ENCODE measurements around the gene KIRREL3.

The KIRREL3 gene

DNA sequence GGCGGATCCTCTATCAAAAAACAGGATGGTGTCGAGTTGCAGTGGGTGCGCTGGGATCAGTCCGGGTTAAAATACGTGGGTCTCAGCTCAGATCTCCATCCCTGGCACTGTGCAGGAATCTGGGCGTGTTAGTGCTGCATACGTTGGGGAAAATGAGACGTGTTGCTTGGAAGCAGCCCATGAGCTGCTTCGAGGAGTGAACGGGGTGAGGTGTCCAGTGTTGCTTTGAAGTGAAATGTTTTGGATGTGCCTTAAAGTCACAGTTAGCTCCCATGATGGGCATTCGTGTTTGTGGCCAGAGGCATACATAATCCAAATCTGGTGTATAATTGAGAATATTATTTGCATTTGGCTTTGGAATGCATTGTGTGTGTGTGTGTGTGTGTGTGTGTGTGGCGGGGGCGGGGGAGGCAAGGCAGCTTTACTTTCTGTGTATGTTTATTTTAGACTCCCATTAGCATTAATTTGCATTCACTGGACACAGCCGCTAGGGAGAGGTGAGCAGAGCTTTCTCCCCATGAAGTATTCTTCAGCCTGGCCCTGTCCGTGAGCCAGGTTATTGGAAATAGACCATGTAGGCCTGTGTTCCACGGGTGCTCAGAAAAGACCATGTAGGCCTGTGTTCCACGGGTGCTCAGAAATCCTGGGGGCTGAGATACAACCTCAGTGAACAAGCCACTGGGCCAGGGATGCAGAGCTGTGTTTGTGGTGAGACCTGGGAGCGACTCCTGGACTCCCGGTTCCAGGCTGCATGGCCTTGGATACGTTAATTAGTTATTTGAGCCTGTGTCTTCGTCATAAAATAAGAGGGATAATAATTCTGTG is 510.5 kb downstream of the KIRREL3 start:
- DNase-seq (ENCODE audit: low read depth, low spot score), result no peak

DNA sequence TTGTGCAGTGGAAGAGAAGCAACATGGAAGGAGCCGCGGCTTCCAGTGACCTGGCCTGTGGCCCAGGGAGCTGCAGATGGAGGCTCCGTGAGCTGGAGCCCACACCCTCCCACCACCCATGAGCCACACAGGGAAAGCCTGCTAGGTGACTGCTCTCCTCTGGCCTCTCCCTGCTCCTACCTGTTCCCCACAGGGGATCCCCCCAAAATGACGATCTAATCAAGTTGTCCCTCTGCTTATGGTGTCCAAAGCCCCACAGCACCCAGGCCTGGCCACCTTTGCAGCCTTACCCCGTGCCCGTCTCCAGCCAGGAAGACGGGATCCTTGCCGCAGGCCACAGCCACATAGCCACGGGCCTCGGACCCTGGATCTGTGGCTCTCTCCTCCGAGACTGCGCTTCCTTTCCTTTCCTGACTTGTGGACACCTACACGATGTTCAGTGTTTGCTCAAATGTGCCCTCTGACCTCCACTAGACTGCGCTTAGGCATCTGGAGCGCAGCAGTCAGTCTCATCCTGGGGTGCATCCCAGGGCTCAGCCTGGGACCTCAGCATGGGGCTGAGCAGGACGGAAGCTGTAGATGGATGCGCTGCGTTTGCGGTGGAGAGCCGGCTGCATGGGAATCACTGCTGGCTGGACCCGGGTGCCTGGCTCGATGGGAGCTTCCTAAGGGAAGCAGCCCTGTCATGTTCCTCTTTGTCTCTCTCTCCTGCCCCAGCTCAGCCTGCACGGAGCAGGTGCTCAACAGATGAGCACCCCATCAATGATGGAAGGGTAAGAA is 511.8 kb downstream of the KIRREL3 start:
- no peak for DNase-seq (ENCODE audit: low read depth, low spot score)

DNA sequence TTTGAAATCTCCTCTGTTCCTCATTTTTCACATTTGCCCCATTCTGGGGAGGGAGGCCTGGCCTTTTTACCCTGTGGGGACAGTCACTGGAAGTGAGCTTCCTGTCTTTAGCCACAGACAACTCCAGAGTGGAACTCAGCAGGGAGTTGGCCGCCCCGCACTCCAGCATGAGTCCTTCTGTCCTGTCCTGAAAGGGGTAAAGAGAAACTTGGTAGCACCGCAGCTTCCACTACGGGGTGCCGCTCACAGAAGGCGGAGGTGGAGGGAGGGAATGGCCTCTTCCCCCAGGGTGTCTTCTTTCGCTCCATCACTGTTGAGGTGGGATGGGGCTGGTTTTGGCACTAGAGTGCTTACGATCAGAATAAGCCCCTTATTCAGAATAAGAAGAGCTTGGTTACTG is 512.9 kb downstream of the KIRREL3 start:
- DNase-seq (ENCODE audit: low read depth, low spot score), result no peak

DNA sequence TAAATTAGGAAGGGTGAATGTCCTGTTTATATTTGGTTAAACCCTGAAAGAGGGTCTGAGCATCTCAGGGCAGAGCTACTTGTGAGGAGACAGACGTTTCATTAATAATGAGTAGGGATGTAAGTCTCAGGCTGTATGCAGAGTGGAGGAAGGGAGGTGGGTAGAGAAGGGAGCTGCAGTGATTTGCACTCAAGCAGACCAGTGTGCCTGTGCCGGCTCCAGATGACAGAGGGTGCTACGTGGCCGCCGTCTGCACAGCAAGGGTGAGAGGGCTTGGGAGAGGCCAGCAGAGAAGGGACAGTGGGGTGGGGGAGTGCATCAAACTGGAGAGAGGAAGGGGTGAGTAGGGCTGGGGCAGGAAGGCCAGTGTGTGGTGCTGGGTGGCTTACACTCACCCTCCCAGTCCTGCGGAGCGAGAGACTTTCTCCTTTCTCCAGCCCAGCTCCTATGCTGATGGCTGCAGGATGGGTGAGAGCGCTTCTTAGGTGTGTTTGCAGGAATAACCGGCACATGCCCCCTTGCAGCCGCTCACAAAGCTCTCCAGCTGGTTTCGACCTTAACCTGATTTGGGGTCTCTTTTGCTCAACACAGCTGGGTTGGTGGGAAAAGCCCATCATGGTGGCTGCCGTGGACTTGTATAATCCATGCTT is 514.5 kb downstream of the KIRREL3 start:
- DNase-seq (ENCODE audit: low read depth, low spot score), result no peak

DNA sequence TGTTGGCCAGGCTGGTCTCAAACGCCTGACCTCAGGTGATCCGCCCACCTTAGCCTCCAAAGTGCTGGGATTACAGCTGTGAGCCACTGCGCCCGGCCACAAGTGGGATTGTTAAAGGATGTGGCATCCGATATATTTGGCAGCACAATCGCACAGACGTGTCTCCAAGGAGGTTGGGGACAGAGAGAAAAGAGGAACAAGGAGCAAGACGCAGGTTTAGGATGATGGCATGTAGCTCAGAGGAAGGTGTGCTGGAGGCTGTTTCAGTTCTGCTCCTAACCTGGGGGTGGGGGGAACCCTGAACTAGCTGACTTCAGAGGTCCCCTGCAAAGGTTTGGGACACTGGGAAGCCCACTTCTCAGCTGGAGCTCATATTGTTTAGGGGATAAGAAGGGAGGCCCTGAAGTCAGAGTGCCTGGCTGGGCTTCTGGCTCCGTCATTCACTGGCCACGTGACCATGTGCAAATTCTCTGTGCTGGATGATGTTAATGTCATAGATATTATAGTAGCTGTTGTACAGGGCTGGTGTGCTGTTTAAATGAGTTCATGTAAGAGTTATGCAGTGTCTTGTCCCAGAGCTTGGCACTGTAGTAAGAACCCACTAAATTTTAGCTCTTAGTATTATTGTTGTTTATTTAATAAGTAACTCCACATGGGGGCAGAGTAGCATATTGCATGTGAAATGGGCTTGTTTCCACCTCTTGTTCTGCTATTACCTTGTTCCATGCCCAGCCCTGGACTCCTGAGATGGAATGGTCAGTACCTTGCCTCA is 515.4 kb downstream of the KIRREL3 start:
- DNase-seq (ENCODE audit: low read depth, low spot score), result no peak

DNA sequence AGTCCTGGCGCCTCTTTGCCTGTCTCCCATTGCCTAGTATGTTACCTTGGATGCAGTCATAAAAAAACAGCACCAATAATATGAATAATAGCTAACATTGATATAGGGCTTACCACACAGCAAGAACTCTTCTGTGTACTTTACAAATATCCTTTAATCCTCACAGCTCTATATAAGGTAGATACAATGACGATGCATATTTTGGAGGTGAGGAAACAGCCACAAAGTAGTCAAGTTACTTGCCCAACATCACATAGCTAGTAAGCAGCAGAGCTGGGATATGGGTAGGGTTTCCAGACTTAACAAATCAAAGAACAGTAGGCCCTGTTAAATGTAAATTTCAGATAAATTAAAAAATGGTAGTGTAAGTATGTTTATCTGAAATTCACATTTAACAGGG is 516.3 kb downstream of the KIRREL3 start:
- no peak for DNase-seq (ENCODE audit: low read depth, low spot score)

DNA sequence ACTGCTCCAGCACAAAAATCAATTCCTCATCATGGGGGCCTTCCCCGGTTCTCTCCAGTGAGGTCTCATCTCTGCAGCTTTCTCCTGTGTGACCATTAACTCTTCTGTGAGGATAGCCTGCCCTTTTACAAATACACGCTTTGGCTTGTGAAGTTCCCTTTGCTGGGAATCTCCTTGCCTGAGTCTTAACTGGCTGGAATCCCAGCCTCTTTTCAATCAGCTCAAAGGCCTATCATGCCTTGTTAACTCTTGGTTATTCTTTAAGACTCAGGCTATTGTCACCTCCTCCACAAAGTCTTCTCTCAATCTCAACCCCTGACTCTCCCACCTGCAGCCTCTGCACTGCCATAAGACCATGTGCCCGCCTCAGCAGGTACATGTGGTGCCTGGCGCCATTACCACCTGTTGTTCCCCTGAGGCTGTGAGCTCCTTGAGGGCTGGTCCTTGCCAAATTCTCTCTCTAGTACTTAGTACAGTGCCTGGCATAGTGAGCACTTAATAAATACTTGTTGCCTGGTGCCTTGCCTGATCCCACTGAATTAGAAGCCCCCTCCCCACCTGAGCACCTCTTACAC is 516.9 kb downstream of the KIRREL3 start:
- no peak for DNase-seq (ENCODE audit: low read depth, low spot score)

DNA sequence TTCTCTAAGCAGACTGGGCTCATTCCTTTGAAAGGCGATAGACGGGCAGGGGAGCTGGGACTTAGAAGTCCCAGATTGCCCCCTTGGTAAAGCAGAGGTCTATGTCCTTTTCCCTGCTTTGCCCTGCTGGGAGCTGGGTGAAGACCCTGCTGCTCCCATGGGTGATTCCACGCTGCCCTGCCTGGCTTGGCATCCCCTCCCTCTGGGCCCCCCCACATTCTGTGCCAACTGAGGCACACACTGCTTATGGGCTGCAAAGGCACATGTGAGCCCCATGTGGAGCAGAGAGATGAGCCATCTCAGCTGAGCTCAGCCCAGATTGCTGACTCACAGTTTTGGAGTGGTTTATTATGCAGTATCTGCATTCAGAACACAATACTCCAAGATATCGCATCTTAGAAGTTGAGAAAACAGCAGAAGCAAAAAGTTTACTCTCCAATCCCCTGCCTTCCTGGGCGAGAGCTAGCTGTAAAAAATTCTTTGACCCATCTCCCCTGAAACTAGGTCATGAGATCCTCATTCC is 517.9 kb downstream of the KIRREL3 start:
- no peak for DNase-seq (ENCODE audit: low read depth, low spot score)

DNA sequence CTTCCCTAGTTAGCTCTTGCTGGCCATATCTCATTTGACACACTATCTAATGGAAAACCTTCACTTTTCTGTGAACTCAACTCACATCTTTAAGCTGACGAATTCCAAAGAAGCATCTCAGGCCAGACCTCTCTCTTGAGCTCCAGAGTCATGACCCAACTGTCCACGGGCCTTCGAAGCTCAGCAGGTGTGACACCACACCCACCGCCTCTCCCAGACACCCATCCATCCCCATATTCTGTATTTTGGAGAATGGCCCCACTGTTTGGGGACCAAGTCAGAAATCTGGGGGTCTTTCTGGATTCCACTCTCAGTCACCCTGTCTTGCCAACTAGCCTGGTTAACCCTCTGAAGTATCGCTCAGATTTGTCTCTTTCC is 519.3 kb downstream of the KIRREL3 start:
- DNase-seq (ENCODE audit: low read depth, low spot score), result no peak

DNA sequence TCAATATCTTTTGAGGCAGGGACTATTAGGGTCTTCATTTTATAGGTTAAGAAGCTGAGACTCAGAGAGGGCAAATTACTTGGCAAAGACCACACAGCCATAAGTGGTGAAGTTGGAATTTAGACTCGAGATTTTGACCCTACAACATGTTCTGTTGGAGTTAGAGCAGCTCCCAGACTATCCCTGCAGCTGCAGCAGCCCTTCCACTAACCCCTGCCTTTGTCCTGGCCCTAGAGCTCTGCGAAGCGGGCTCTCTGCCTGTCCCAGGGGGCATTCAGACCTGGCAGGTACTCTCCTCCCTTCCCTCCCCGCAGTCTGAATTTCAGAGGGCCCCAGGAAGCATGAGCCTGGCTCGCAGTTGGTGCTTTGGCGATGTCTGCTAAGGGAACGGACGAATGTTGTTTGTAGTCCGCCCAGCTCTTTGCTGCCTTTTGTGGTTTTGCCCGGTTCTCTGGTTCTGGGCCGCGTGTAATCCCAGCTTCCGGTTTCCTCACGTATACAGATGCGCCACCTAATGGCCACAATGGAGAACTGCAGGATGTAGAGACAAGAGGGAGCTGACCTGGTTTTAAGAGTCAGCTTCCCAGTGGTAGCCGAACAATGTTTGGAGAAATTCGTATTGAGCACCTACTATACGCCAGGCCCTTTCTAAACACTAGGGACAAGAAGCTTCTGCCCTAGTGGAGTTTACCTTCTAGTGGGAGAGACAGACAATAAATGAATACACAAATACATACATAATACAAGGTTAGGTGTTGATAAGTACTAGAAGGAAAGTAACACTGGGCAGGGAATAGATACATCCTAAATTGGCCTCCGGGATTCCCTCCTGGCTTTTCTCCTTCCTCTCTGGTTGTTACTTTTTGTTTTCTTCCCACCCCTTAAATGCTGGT is 519.9 kb downstream of the KIRREL3 start:
- DNase-seq (ENCODE audit: low read depth, low spot score), result peak; percentile 86

DNA sequence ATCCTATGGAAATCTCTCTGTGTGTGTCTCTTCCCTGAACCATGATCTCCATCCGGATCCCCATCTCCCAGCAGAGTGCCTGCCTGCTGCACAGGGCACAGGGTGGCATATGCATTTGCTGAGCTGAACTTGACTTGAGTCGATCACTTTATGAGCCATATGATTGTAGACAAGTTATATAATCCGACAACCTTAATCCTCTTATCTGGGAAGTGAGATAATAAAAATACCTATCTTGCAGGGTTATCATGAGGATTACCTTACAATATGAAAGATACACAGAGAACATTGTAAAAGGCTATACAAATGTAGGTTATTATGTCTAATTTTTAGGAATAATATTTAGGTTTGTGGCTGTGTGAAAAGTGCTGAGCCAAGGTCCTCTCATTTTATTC is 520.6 kb downstream of the KIRREL3 start:
- no peak for DNase-seq (ENCODE audit: low read depth, low spot score)

DNA sequence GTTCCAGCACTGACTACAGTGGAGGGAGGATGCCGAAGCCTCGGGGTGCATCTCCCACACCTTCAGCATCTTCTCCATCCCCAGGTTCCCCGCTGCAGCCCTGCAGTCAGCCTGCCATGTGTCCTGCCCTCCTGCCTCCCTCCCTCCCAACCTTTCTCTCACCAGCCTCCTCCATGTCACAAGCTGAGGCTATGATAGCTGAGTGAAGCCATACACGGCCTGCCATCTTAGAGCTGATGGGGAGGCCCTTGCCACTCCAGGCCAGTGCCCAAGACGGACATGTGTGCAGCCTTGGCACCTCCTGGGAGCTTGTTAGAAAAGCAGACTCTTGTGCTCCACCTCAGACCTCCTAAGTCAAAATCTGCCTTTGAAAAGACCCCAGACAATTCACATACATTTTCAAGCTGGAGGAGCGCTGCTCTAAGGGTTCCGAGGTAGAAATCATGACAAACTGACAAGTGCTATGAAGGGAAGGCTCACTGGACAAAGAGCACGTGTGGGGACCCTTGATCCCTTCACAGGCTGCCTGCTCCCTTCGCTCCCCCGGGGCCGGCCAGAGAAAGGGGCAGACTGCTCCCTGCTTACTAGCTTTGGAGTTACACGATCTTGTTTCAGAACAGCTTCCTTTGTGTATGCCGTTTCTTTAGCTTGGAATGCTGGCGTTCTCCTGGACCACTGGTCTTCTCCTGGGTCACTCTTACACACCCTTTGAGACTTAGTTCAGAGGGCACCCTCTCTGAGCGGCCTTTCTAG is 521.2 kb downstream of the KIRREL3 start:
- no peak for DNase-seq (ENCODE audit: low read depth, low spot score)

DNA sequence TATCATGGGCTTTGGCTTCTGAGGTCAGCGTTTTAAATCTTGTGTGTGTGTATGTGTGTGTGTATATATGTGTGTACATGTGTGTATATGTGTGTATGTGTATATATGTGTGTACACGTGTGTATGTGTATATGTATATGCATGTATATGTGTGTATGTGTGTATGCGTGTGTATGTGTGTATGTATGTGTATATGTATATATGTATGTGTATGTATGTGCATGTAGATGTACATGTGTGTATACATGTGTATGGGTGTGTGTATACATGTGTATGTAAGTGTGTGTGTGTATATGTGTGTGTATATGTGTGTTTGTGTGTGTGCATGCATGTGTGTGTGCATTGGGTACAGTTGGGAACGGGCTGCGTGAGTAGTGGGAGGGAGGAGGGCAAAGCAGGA is 522.1 kb downstream of the KIRREL3 start:
- no peak for DNase-seq (ENCODE audit: low read depth, low spot score)

DNA sequence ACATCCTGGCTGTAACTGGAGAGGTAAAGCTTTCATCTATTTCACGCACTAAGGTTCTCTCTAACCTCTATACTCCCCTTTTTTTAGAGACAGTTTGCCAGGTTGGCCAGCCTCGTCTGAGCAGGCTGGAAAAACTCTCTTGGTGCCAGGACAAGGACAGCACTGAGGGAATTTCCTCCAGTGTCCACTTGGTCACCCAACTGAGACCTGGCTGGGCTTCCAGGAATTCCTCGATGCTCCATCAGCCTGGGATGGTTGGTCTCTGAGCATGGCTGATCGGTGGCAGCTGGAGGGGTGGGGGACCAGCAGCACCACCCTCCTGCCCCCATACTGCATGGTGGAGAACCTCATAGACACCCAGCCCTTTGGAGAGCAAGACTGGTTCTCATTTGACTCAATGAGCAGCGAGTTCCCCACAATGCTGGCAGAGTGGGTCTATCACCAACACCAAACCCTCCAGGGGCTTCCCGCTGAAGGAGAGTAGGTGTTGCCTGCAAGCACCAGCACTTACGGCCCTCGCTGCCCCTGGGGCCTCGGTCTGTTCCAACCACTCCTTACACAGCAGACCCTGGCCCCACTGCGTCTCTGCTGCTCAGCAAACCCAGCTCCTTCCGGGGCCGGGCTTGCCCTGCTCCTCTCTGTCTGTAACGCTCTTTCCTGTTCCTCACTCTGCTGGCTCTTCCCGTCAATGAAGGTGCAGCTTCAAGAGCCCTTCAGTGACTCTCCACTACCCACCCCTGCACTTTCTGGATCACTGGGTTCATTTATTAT is 522.9 kb downstream of the KIRREL3 start:
- DNase-seq (ENCODE audit: low read depth, low spot score), result no peak

DNA sequence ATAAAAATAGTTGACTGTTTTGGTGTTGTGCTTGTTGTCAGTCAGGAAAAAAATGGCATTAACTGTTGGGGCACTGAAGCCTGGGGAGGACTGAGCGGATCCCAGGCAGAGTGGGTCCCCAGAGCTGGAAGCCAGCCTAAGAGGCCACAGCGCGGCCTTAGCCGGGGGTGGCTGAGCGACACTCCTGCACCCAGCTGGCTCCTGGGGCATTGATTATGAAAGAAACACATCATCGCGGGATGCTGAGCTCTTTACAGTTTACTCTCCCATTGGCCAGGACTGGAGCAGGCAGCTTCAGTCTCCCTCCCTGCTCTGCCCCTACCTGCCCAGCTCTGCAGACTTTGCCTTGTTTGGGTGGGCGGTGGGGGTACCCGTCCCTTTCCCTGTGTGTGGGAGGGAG is 523.6 kb downstream of the KIRREL3 start:
- no peak for DNase-seq (ENCODE audit: low read depth, low spot score)

DNA sequence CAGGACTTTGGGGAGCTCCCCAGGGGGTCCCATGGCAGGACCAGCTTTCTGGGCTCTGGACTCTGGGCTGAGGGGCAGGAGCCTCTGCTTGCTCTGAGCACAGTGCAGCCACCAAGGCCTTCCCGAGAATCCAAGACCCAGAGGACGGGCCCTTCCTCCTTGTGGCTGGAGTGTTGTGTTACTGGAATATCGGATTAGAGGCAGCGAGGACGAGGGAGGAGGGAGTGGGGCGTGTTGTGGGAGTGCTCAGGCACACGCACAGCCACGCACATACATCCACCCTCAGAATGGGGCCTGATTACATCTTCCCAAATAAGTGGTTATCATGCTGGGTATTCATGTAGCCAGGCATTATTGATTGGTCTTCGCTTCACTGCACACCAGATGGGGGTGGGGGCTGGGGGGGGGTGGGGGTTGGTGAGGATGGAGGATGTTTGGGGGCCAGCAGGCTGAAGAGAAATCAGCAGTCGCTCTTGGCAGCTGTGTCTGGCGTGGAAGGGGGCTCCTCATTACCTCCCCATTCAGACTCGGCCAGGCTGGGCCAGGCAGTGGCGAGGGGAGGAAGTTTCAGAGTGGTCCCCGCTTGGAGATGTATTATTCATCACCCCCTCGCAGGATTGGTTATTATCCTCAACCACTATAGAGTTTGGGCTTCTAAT is 524.2 kb downstream of the KIRREL3 start:
- no peak for DNase-seq (ENCODE audit: low read depth, low spot score)

DNA sequence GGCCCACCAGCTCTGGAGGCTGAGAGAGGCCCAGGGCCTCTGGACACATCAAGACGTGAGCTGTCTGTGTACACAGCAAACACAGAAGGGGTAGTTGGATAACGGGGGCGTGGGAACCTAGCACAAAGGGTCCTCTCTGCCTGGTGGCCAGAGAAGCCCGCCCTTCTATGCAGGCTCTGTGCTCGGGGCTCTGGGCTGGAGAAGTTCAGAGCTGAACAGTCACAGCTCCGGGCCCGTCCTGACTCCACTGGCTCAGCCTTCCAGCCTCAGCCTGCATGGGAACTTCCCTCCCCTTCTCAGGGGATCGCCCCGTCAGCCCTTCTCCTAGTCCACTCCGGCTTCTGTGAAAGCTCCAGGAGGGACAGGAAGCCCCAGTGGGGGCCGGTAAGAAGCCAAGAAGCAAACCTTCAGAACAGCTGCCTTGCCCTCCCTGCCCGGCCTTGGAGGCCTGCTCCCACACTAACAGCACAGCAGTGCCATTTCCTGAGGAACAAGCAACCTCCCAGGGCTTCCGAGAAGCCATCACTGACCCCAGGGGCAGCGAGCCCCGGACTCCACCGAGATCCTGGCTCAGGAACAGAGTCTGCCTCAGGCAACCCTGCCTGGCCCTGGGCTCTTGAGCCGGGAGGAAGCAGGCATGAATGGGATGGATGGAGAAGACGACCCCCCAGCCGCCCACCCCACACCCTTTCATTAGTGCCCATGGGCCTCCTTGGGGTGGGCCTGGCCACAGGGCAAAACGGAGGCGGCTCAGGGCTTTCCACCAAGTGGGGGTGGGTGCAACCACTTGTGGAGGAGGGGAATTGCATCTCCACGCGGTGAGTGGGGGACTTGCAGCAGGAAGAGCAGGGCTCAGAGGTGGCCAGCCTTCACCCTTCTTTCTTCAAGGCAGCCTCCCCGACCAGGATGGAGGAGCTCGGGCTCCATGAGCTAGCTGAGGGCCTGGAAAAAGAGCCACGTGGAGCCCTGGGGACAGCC is 525.3 kb downstream of the KIRREL3 start:
- peak; percentile 94 for DNase-seq (ENCODE audit: low read depth, low spot score)

All from smooth muscle cell of the brain vasculature (primary cell).